H1 (cell line): Measurements from ENCODE around the gene RFFL. TPM values are rescaled to one million over a fixed set of nuclear protein-coding genes. Genes with fewer than 3 reads are reported as not detected.

Experiments
- CTCF ChIA-PET: fragments of 300-600 bp; sonication (Branson Sonifier 250); formaldehyde crosslinking; loops from one replicate; lab custom pipeline; 2021; ENCODE audit not compliant: partially characterized antibody; lab: Charles Lee
- POLR2A ChIA-PET: fragments of 300-600 bp; sonication (Branson Sonifier 250); formaldehyde crosslinking; loops from one replicate; lab custom pipeline; 2021; ENCODE audit warnings: inconsistent platforms; ENCODE audit not compliant: partially characterized antibody; lab: Charles Lee
- DNase-seq, 2 experiments: peaks; one replicate each; pipeline versions ENCODE4 v3.0.0 to v3.0.0-alpha.2; 2010 to 2022; ENCODE audit warnings: low spot score in 2 of 2, low read depth in 1 of 2, mixed read lengths in 1 of 2
- FAIRE-seq: peaks from 2 replicates; lab custom pipeline; 2011; peaks lifted over from hg19 to GRCh38; lab: Jason Lieb, UNC
- H2AFZ ChIP-seq: 2 replicates; pipeline ENCODE4 v1.8.1; 2012; ENCODE audit warnings: low read length, inconsistent platforms
- H2AK5ac ChIP-seq: 2 replicates; pipeline ENCODE4 v1.6.1; 2013; ENCODE audit warnings: low read depth, low read length
- H2BK120ac ChIP-seq: replicated peaks from 2 replicates; pipeline ENCODE3; 2013; ENCODE audit warnings: low read depth, low read length, inconsistent platforms
- H2BK12ac ChIP-seq: 2 replicates; pipeline ENCODE4 v1.6.1; 2013; ENCODE audit warnings: low read depth, low read length
- H2BK15ac ChIP-seq: 2 replicates; pipeline ENCODE4 v1.6.1; 2013; ENCODE audit warnings: low read length
- H2BK20ac ChIP-seq: 2 replicates; pipeline ENCODE4 v1.6.1; 2013; ENCODE audit warnings: low read length
- H2BK5ac ChIP-seq: 2 replicates; pipeline ENCODE4 v1.6.1; 2013; ENCODE audit warnings: low read depth, low read length
- H3K14ac ChIP-seq: 2 replicates; pipeline ENCODE4 v1.6.1; 2013; ENCODE audit warnings: inconsistent platforms; ENCODE audit not compliant: insufficient read length
- H3K18ac ChIP-seq: 2 replicates; pipeline ENCODE4 v1.6.1; 2013; ENCODE audit warnings: low read length; ENCODE audit errors: extremely low read depth
- H3K23ac ChIP-seq: 2 replicates; pipeline ENCODE4 v1.6.1; 2013; ENCODE audit warnings: inconsistent platforms; ENCODE audit not compliant: insufficient read length
- H3K23me2 ChIP-seq: 2 replicates; pipeline ENCODE4 v1.6.1; 2013; ENCODE audit warnings: low read depth, low read length
- H3K27ac ChIP-seq: 2 replicates; pipeline ENCODE4 v1.6.1; 2011; ENCODE audit warnings: low read depth, low read length, inconsistent platforms
- H3K27me3 ChIP-seq, 4 experiments: replicated peaks in 1 of 4; 1 replicate in 1 of 4; 2 replicates in 3 of 4; pipeline versions ENCODE4 v1.6.1 to v1.8.1; 2011 to 2013; ENCODE audit warnings: low read length in 3 of 4, mild to moderate bottlenecking in 3 of 4, inconsistent platforms in 2 of 4, mixed read lengths in 2 of 4, moderate library complexity in 1 of 4; ENCODE audit not compliant: control insufficient read depth in 3 of 4, insufficient read depth in 3 of 4; ENCODE audit errors: extremely low read depth in 1 of 4
- H3K36me3 ChIP-seq, 4 experiments: 2 replicates each; pipeline versions ENCODE4 v1.6.1 to v1.8.1; 2011 to 2013; ENCODE audit warnings: mild to moderate bottlenecking in 4 of 4, low read length in 3 of 4, moderate library complexity in 2 of 4, control low read depth in 1 of 4, inconsistent platforms in 1 of 4; ENCODE audit not compliant: insufficient read depth in 4 of 4, control insufficient read depth in 2 of 4
- H3K4ac ChIP-seq: replicated peaks from 2 replicates; pipeline ENCODE3; 2013; ENCODE audit warnings: low read length, low read depth, mixed read lengths, inconsistent platforms; ENCODE audit not compliant: insufficient read length
- H3K4me1 ChIP-seq, 4 experiments: replicated peaks in 1 of 4; 1 replicate in 1 of 4; 2 replicates in 3 of 4; pipeline versions ENCODE4 v1.6.1 to v1.8.1; 2011 to 2013; ENCODE audit warnings: low read length in 3 of 4, inconsistent platforms in 2 of 4, mixed read lengths in 1 of 4; ENCODE audit not compliant: insufficient read depth in 4 of 4, control insufficient read depth in 3 of 4
- H3K4me2 ChIP-seq, 2 experiments: 2 replicates each; pipeline versions ENCODE4 v1.6.1 to v1.8.1; 2011 to 2013; ENCODE audit warnings: low read depth in 2 of 2, low read length in 2 of 2, control low read depth in 1 of 2, inconsistent platforms in 1 of 2, mild to moderate bottlenecking in 1 of 2; ENCODE audit not compliant: insufficient read depth in 1 of 2
- H3K4me3 ChIP-seq, 4 experiments: fragments of 200-600, 300-600 bp in 1 of 4; sonication (generic), shearing (Covaris generic), sonication (Bioruptor Twin) in 1 of 4; 2 replicates each; pipeline versions ENCODE4 v1.5.1 to v1.8.1; 2011 to 2016; ENCODE audit warnings: low read length in 4 of 4, low read depth in 3 of 4, control low read depth in 2 of 4, inconsistent platforms in 2 of 4, mild to moderate bottlenecking in 2 of 4, mixed read lengths in 1 of 4, moderate library complexity in 1 of 4; ENCODE audit not compliant: insufficient read depth in 2 of 4; ENCODE audit errors: extremely low read depth in 1 of 4
- H3K56ac ChIP-seq: replicated peaks from 2 replicates; pipeline ENCODE3; 2013; ENCODE audit warnings: low read depth, mild to moderate bottlenecking, mixed read lengths, low read length, inconsistent platforms; ENCODE audit not compliant: insufficient read length
- H3K79me1 ChIP-seq: 2 replicates; pipeline ENCODE4 v1.6.1; 2013; ENCODE audit warnings: low read depth, low read length, control low read depth
- H3K79me2 ChIP-seq, 2 experiments: 2 replicates each; pipeline versions ENCODE4 v1.6.1 to v1.8.1; 2012 to 2013; ENCODE audit warnings: low read length in 2 of 2, mild to moderate bottlenecking in 2 of 2, inconsistent platforms in 1 of 2; ENCODE audit not compliant: insufficient read depth in 2 of 2, control insufficient read depth in 1 of 2
- H3K9ac ChIP-seq, 4 experiments: replicated peaks in 1 of 4; 1 replicate in 1 of 4; 2 replicates in 3 of 4; pipeline versions ENCODE4 v1.6.1 to v1.8.1; 2011 to 2013; ENCODE audit warnings: low read depth in 3 of 4, low read length in 3 of 4, control low read depth in 2 of 4, mild to moderate bottlenecking in 2 of 4, moderate library complexity in 2 of 4, inconsistent platforms in 1 of 4; ENCODE audit errors: extremely low read depth in 1 of 4
- H3K9me3 ChIP-seq, 2 experiments: 2 replicates each; pipeline versions ENCODE4 v1.6.1 to v1.8.1; 2012 to 2013; ENCODE audit warnings: mild to moderate bottlenecking in 2 of 2, moderate library complexity in 2 of 2, control low read depth in 1 of 2, inconsistent platforms in 1 of 2, low read depth in 1 of 2, low read length in 1 of 2, mixed read lengths in 1 of 2; ENCODE audit not compliant: insufficient read depth in 2 of 2
- H4K20me1 ChIP-seq, 2 experiments: replicated peaks in 1 of 2; 2 replicates each; pipeline versions ENCODE3 to v1.8.1; 2011 to 2013; ENCODE audit warnings: inconsistent platforms in 2 of 2, low read length in 2 of 2, mild to moderate bottlenecking in 1 of 2; ENCODE audit not compliant: insufficient read depth in 2 of 2, control insufficient read depth in 1 of 2
- H4K5ac ChIP-seq: 2 replicates; pipeline ENCODE4 v1.6.1; 2013; ENCODE audit warnings: low read length, low read depth, mixed read lengths, inconsistent platforms; ENCODE audit not compliant: insufficient read length
- H4K8ac ChIP-seq: 2 replicates; pipeline ENCODE4 v1.8.0; 2013; ENCODE audit warnings: mild to moderate bottlenecking, moderate library complexity, low read length, inconsistent platforms; ENCODE audit not compliant: insufficient read depth; ENCODE audit errors: extremely low read depth
- H4K91ac ChIP-seq: replicated peaks from 2 replicates; pipeline ENCODE3; 2013; ENCODE audit warnings: low read length, mixed read lengths, inconsistent platforms; ENCODE audit not compliant: insufficient read length
- BACH1 ChIP-seq: IDR thresholded peaks from 2 replicates; pipeline ENCODE4 v1.6.1; 2012; ENCODE audit warnings: low read length, improper control_type of control experiment
- CHD2 ChIP-seq: IDR thresholded peaks from 2 replicates; pipeline ENCODE4 v1.6.1; 2012; ENCODE audit warnings: low read length, improper control_type of control experiment
- EZH2 ChIP-seq: fragments of 200-600 bp; sonication (generic); IDR thresholded peaks from 2 replicates; pipeline ENCODE4 v1.7.1; 2012; ENCODE audit warnings: low read depth, mild to moderate bottlenecking, moderate library complexity, low read length, inconsistent platforms; ENCODE audit not compliant: severe bottlenecking
- FOSL1 ChIP-seq: IDR thresholded peaks from 2 replicates; pipeline ENCODE4 v1.6.1; 2011; ENCODE audit warnings: mild to moderate bottlenecking, low read depth, low read length, moderate library complexity; ENCODE audit not compliant: insufficient read depth
- HDAC2 ChIP-seq, 2 experiments: fragments of 300-600 bp in 1 of 2; sonication (generic) in 1 of 2; IDR thresholded peaks; 2 replicates each; pipeline ENCODE4 v1.6.1; 2011 to 2012; ENCODE audit warnings: low read depth in 2 of 2, low read length in 2 of 2, mild to moderate bottlenecking in 2 of 2, moderate library complexity in 2 of 2, borderline replicate concordance in 1 of 2, inconsistent platforms in 1 of 2
- NANOG ChIP-seq: IDR thresholded peaks from 2 replicates; pipeline ENCODE4 v1.6.1; 2011; ENCODE audit warnings: low read length, low read depth, mild to moderate bottlenecking, inconsistent platforms; ENCODE audit not compliant: insufficient read depth, poor library complexity, severe bottlenecking
- RXRA ChIP-seq: IDR thresholded peaks from 2 replicates; pipeline ENCODE4 v1.6.1; 2011; ENCODE audit warnings: low read depth, mild to moderate bottlenecking, low read length, moderate library complexity; ENCODE audit not compliant: insufficient read depth
- TCF12 ChIP-seq: IDR thresholded peaks from 2 replicates; pipeline ENCODE4 v1.6.1; 2011; ENCODE audit warnings: low read depth, mild to moderate bottlenecking, low read length
- WGBS, 2 experiments: shearing (Covaris generic) in 1 of 2; methylation state at CpG; one replicate each; pipeline versions ENCODE4 v1.1.6 to v1.1.7; 2013 to 2015; ENCODE audit warnings: low lambda C conversion rate in 2 of 2, mixed read lengths in 2 of 2, inconsistent platforms in 1 of 2, low coverage in 1 of 2, missing lambda C conversion rate in 1 of 2; ENCODE audit not compliant: insufficient replicate concordance in 2 of 2, insufficient coverage in 1 of 2, insufficient read length in 1 of 2; ENCODE audit errors: extremely low coverage in 1 of 2, missing lambda C conversion rate in 1 of 2; 5-methylcytosine and 5-hydroxymethylcytosine counted together
- polyA plus RNA-seq, 7 experiments: library from polyadenylated mRNA; depleted of rRNA in 3 of 7; stranded (reverse) in 5 of 7; unstranded in 2 of 7; fragments of >200 nt in 5 of 7; fragments of 200-250 nt in 2 of 7; gene quantifications; 1 replicate in 5 of 7; 2 replicates in 1 of 7; 4 replicates in 1 of 7; pipeline versions ENCODE4 v1.2.1 to v1.2.3, GENCODE V29; 2011 to 2013; ENCODE audit warnings: missing spikeins in 2 of 7, mixed read lengths in 2 of 7
- total RNA-seq: library from RNA; stranded (reverse); fragmentation: NEBNext Ultra II Directional; extraction: Animal tissue kit (Norgen Biotek cat#: 25700); gene quantifications from 2 replicates; pipeline ENCODE4 v1.2.1, GENCODE V29; 2021
- TF ChIP-seq, protein P1 (sequence below): IDR thresholded peaks from 2 replicates; pipeline ENCODE4 v1.6.1; 2012; ENCODE audit warnings: inconsistent platforms

Gene RFFL
- total and polyA plus RNA-seq, 2 of the 8 experiments (the other 6 are each of a cell fraction or from before 2014, with no cell fraction given) = 14.0 to 24.5 TPM

- H2BK5ac ChIP-seq = no peak overlapping the region
- H3K18ac ChIP-seq = no peak overlapping the region
- no peak overlapping the region for H4K91ac ChIP-seq
- no peaks in the 10 kb centered on the region for H3K4me1 ChIP-seq
- no peaks in the 10 kb centered on the region for H3K23me2 ChIP-seq
- no peaks in the 10 kb centered on the region for H3K79me2 ChIP-seq
- no peak overlapping the region for H4K8ac ChIP-seq
- no peak overlapping the region for H4K5ac ChIP-seq
- TF ChIP-seq RXRA (no peak), CHD2 (no peak), FOSL1 (no peak), NANOG (no peak), HDAC2 (IDR thresholded peaks at IDR 0.05; ENCODE audit: borderline replicate concordance in 1 of 2, low read depth in 2 of 2, low read length in 2 of 2) (no peak), EZH2 (no peak), TCF12 (no peak), BACH1 (no peak)
- TF ChIP-seq, protein P1, sequence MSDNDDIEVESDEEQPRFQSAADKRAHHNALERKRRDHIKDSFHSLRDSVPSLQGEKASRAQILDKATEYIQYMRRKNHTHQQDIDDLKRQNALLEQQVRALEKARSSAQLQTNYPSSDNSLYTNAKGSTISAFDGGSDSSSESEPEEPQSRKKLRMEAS = no peak
- no peak overlapping the region for H2BK20ac ChIP-seq
- 94% methylated on average over 11 of the region's 11 CpGs; no CpG with 5 or more reads in 1 of the 2 experiments for WGBS, 2 experiments
- H3K79me1 ChIP-seq = no peaks in the 10 kb centered on the region
- H2BK15ac ChIP-seq = no peak overlapping the region
- no peak overlapping the region for H3K4me2 ChIP-seq
- no peak overlapping the region for H3K4me3 ChIP-seq
- H3K36me3 ChIP-seq = no peaks in the 10 kb centered on the region; a peak in 1 of 8 replicates
- H2BK12ac ChIP-seq = no peak overlapping the region
- H3K9ac ChIP-seq = no peak overlapping the region
- H2AK5ac ChIP-seq = no peak overlapping the region
- H3K14ac ChIP-seq = no peak overlapping the region
- H3K27ac ChIP-seq = no peak overlapping the region
- no peak overlapping the region for H2AFZ ChIP-seq
- ChIA-PET CTCF (interaction anchor here (0.5 to 1.9 kb wide), 11 partner anchors 9 to 1518 kb away, joined by 3 to 5 read pairs (median 3); no protein-coding TSS in a partner anchor), POLR2A (interaction anchor here (1.7 to 3.3 kb wide), 5 partner anchors 9 to 42 kb away, joined by 3 to 24 read pairs (median 6); partner anchors contain the start of genes LIG3 and RFFL)
- H3K9me3 ChIP-seq = no peaks in the 10 kb centered on the region
- H2BK120ac ChIP-seq = no peak overlapping the region
- H3K23ac ChIP-seq = no peak overlapping the region
- H3K27me3 ChIP-seq = no peaks in the 10 kb centered on the region
- DNase-seq (no peak), FAIRE-seq (no peak)
- no peak overlapping the region for H3K56ac ChIP-seq
- H4K20me1 ChIP-seq = peaks cover 0 to 1% of the 10 kb centered on the region in 2 experiments
- no peak overlapping the region for H3K4ac ChIP-seq
These were observed 41.8 kb downstream of the RFFL start for GRCh38 chr17:35021520-35022380.
